ENCODE data around the gene AK8. TPM values are rescaled to one million over a fixed set of nuclear protein-coding genes. Genes with fewer than 3 reads are reported as not detected.

The AK8 gene
- total and polyA plus RNA-seq, 8 donors = 0.56 to 0.89 (median 0.60) TPM; not detected in 5

GRCh38 chr9:132827366-132827765, 50.7 kb downstream of the AK8 start:
- TF ChIP-seq POLR2AphosphoS5 (IDR thresholded peaks at IDR 0.05) (no peak), EP300 (IDR thresholded peaks at IDR 0.05) (no peak), CTCF (IDR thresholded peaks at IDR 0.05) (no peak), POLR2A (IDR thresholded peaks at IDR 0.05) (no peak)
- Histone ChIP-seq H3K27ac (no peak overlapping the region), H3K36me3 (no peaks in the 10 kb centered on the region), H3K4me3 (no peak overlapping the region), H3K9me3 (no peaks in the 10 kb centered on the region), H3K27me3 (peaks cover 0 to 7% (median 0%) of the 10 kb centered on the region in 3 donors), H3K4me1 (no peaks in the 10 kb centered on the region)
- DNase-seq = no peak
- 90 to 97% (median 93%) methylated on average over 5 of the region's 5 CpGs for WGBS, 5 donors
- intact Hi-C loops (cut with DNase I; ENCODE audit: low total_unique reads) = no loop called here

GRCh38 chr9:132826621-132827365, 51.3 kb downstream of the AK8 start:
- H3K9me3 ChIP-seq = no peaks in the 10 kb centered on the region
- 69 to 77% (median 72%) methylated on average over 12 to 13 of the region's 13 CpGs for WGBS, 5 donors
- peaks cover 0 to 7% (median 0%) of the 10 kb centered on the region in 3 donors for H3K27me3 ChIP-seq
- no peak overlapping the region for H3K27ac ChIP-seq
- intact Hi-C loops (cut with DNase I; ENCODE audit: low total_unique reads) = no loop called here
- no peak for TF ChIP-seq CTCF (IDR thresholded peaks at IDR 0.05)
- no peak for TF ChIP-seq POLR2AphosphoS5 (IDR thresholded peaks at IDR 0.05)
- no peak for TF ChIP-seq POLR2A (IDR thresholded peaks at IDR 0.05)
- no peak for TF ChIP-seq EP300 (IDR thresholded peaks at IDR 0.05)
- H3K4me1 ChIP-seq = no peaks in the 10 kb centered on the region
- H3K4me3 ChIP-seq = no peak overlapping the region
- H3K36me3 ChIP-seq = no peaks in the 10 kb centered on the region
- no peak for DNase-seq

- Histone ChIP-seq H3K27me3 (peaks cover 0 to 7% (median 0%) of the 10 kb centered on the region in 3 donors), H3K4me3 (no peak overlapping the region), H3K36me3 (no peaks in the 10 kb centered on the region), H3K27ac (no peak overlapping the region), H3K9me3 (no peaks in the 10 kb centered on the region), H3K4me1 (no peaks in the 10 kb centered on the region)
- 82 to 92% (median 88%) methylated on average over 12 of the region's 12 CpGs for WGBS, 5 donors
- TF ChIP-seq POLR2A (IDR thresholded peaks at IDR 0.05) = no peak
- no peak for TF ChIP-seq CTCF (IDR thresholded peaks at IDR 0.05)
- no peak for TF ChIP-seq POLR2AphosphoS5 (IDR thresholded peaks at IDR 0.05)
- TF ChIP-seq EP300 (IDR thresholded peaks at IDR 0.05) = no peak
- intact Hi-C loops (cut with DNase I; ENCODE audit: low total_unique reads) = no loop called here
- DNase-seq = no peak
These were observed 52.0 kb downstream of the AK8 start for GRCh38 chr9:132826131-132826530.

- no peaks in the 10 kb centered on the region for H3K4me1 ChIP-seq
- WGBS, 5 donors = 61 to 66% (median 63%) methylated on average over 10 of the region's 10 CpGs
- H3K27me3 ChIP-seq = peaks cover 0 to 7% (median 0%) of the 10 kb centered on the region in 3 donors
- DNase-seq = no peak
- H3K27ac ChIP-seq = no peak overlapping the region
- H3K36me3 ChIP-seq = no peaks in the 10 kb centered on the region
- intact Hi-C loops (cut with DNase I; ENCODE audit: low total_unique reads) = no loop called here
- H3K4me3 ChIP-seq = no peak overlapping the region
- no peaks in the 10 kb centered on the region for H3K9me3 ChIP-seq
- TF ChIP-seq POLR2A (IDR thresholded peaks at IDR 0.05) = no peak
- no peak for TF ChIP-seq EP300 (IDR thresholded peaks at IDR 0.05)
- no peak for TF ChIP-seq POLR2AphosphoS5 (IDR thresholded peaks at IDR 0.05)
- TF ChIP-seq CTCF (IDR thresholded peaks at IDR 0.05) = no peak
These were observed 52.7 kb downstream of the AK8 start for GRCh38 chr9:132825430-132825829.

Measured in stomach (tissue), 9 donors.